HG03280 (cell line): Measurements from ENCODE around the gene NDUFAF4.

Source experiments
- ATAC-seq: cut with Tn5 transposase; IDR thresholded peaks from one replicate; pipeline ENCODE4 v1.9.1; 2021; ENCODE audit warnings: mild to moderate bottlenecking, moderate library complexity; ENCODE audit not compliant: unreplicated experiment

Gene NDUFAF4

GRCh38 chr6:96897396-96898240, at the start of gene NDUFAF4:
Gene NDUFAF4 (minus strand): TSS chr6:96897891. CDS start chr6:96897801, 90 bp downstream.
- ATAC-seq, result peak; percentile 91

- peak; percentile 93 for ATAC-seq
These were observed 49.4 kb upstream of the NDUFAF4 start for GRCh38 chr6:96947055-96947454.

GRCh38 chr6:96943555-96944215, 46.0 kb upstream of the NDUFAF4 start:
- no peak for ATAC-seq

- no peak for ATAC-seq
These were observed 45.0 kb upstream of the NDUFAF4 start for GRCh38 chr6:96942676-96943075.

GRCh38 chr6:96940322-96940721, 42.6 kb upstream of the NDUFAF4 start:
- ATAC-seq, result no peak

- ATAC-seq, result no peak
These were observed 41.5 kb upstream of the NDUFAF4 start for GRCh38 chr6:96939007-96939805.

- ATAC-seq, result peak; percentile 47
These were observed 36.4 kb upstream of the NDUFAF4 start for GRCh38 chr6:96934087-96934486.

- ATAC-seq, result no peak
These were observed 33.5 kb upstream of the NDUFAF4 start for GRCh38 chr6:96931198-96931597.

- no peak for ATAC-seq
These were observed 32.0 kb upstream of the NDUFAF4 start for GRCh38 chr6:96929741-96930140.

- ATAC-seq, result no peak
These were observed 30.0 kb upstream of the NDUFAF4 start for GRCh38 chr6:96927660-96928059.

- ATAC-seq, result no peak
These were observed 28.7 kb upstream of the NDUFAF4 start for GRCh38 chr6:96926425-96926824.

GRCh38 chr6:96925290-96925687, 27.6 kb upstream of the NDUFAF4 start:
- no peak for ATAC-seq

GRCh38 chr6:96923871-96924493, 26.3 kb upstream of the NDUFAF4 start:
- peak; percentile 77 for ATAC-seq

- no peak for ATAC-seq
These were observed 25.7 kb upstream of the NDUFAF4 start for GRCh38 chr6:96923400-96923799.

- ATAC-seq, result no peak
These were observed 19.4 kb upstream of the NDUFAF4 start for GRCh38 chr6:96917098-96917497.

GRCh38 chr6:96913621-96914020, 15.9 kb upstream of the NDUFAF4 start:
- ATAC-seq, result no peak

GRCh38 chr6:96911751-96912150, 14.1 kb upstream of the NDUFAF4 start:
- ATAC-seq, result no peak

- no peak for ATAC-seq
These were observed 13.5 kb upstream of the NDUFAF4 start for GRCh38 chr6:96911171-96911570.

- no peak for ATAC-seq
These were observed 12.1 kb upstream of the NDUFAF4 start for GRCh38 chr6:96909811-96910210.

- ATAC-seq, result peak; percentile 88
These were observed 9.8 kb upstream of the NDUFAF4 start for GRCh38 chr6:96907498-96907897.

- no peak for ATAC-seq
These were observed 3.2 kb upstream of the NDUFAF4 start for GRCh38 chr6:96900873-96901272.
